ENCODE measurements around the gene CHST15.

CHST15 gene

DNA sequence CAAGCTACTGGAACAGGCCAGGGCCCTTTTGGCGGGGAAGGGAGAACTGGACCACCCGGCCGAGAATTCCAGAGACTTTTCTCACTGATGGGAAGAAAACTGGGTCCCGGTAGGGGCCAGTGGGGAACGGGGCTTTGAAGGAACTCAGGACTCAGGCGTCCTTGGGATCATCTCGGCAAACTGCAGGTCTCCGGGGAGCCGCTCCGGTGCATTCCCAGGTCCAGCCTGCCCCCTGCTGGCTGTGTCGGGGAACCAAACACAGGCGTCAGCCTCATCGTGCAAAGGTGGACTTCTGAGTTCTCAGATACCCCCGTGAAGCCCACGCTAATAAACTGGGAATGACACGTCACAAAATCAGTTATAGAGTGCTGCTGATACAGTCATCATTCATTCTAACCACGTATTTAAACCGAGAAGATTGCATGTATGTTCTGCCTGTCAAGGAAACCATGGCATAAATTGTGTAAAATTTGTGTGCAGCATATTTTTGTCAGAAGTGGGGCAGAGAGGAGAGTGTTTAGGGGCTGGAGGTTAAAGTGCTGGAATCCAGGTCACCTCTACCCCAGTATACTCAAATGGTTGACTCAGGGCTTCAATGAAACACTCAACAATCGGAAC lies 125.7 kb downstream of the CHST15 start:
- Histone ChIP-seq H3K27me3 (ENCODE audit: control insufficient read depth, insufficient read depth, low read length) (peaks cover 59% of the 10 kb centered on the region), H3K4me1 (ENCODE audit: control insufficient read depth, insufficient read depth, low read length) (no peaks in the 10 kb centered on the region)

GRCh38 chr10:123966896-123967231 lies 126.5 kb downstream of the CHST15 start:
- Histone ChIP-seq H3K4me3 (ENCODE audit: low read length) (no peak overlapping the region), H3K36me3 (ENCODE audit: insufficient read depth, low read length) (no peaks in the 10 kb centered on the region), H3K4me2 (ENCODE audit: low read length) (no peak overlapping the region), H3K4me1 (ENCODE audit: control insufficient read depth, insufficient read depth, low read length) (no peaks in the 10 kb centered on the region), H3K27me3 (ENCODE audit: control insufficient read depth, insufficient read depth, low read length) (peaks cover 63% of the 10 kb centered on the region), H3K9ac (ENCODE audit: low read depth, low read length) (no peak overlapping the region), H3K9me3 (replicated peaks; ENCODE audit: low read length) (no peaks in the 10 kb centered on the region)

More for the DNA sequence above, 125.7 kb downstream of the CHST15 start:
- Histone ChIP-seq H3K4me2 (ENCODE audit: low read length) (no peak overlapping the region), H3K9me3 (replicated peaks; ENCODE audit: low read length) (no peaks in the 10 kb centered on the region), H3K36me3 (ENCODE audit: insufficient read depth, low read length) (no peaks in the 10 kb centered on the region), H3K4me3 (ENCODE audit: low read length) (no peak overlapping the region), H3K9ac (ENCODE audit: low read depth, low read length) (no peak overlapping the region)

DNA sequence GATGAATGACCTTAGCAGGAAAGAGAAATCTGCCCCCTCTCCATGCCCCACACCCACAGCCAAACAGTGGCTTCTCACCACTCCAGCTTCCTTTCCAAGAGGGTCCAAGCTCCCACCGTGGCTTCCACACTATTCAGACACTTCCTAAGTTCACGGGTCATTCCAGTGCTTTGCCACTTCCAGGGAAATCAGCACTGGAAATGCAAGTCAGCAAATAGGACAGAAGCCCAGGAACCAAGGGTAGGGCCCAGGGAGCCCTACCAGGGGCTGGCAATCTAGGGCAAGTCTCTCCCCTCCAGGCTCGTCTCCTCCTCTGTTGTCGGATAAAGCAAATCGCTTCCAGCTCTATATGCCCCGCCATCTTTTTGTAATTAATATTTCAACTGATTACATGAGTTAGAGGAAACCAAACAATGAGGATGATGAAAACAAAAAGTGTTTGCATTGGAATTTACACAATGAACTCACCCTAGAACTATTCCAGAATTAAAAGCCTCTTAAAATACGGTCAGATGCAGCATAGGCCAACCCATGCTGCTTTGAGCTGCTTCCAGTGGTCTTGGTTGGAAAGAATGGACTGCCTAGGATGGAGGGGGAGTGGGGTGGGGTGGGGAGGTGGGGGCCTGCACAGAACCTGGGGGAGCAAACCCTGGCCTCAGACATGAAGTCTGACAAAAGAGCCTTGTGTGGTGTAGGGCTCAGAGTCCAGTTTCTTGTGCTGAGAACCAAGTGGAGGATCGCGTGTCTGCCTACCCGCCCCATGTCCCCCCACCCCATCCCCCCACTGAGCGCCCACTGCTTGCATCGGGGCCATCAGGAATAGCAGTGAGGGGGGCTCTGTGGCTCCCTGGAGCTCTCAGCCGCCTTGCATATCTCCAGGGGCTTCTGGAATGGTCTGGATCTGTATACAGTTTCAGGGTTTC lies 127.2 kb downstream of the CHST15 start:
- H3K36me3 ChIP-seq (ENCODE audit: insufficient read depth, low read length) = no peaks in the 10 kb centered on the region
- no peak overlapping the region for H3K4me2 ChIP-seq (ENCODE audit: low read length)
- H3K27me3 ChIP-seq (ENCODE audit: control insufficient read depth, insufficient read depth, low read length) = peaks cover 58% of the 10 kb centered on the region
- H3K4me3 ChIP-seq (ENCODE audit: low read length) = no peak overlapping the region
- H3K9ac ChIP-seq (ENCODE audit: low read depth, low read length) = no peak overlapping the region
- no peaks in the 10 kb centered on the region for H3K9me3 ChIP-seq (replicated peaks; ENCODE audit: low read length)
- H3K4me1 ChIP-seq (ENCODE audit: control insufficient read depth, insufficient read depth, low read length) = no peaks in the 10 kb centered on the region

GRCh38 chr10:123964953-123965352 lies 128.4 kb downstream of the CHST15 start:
- Histone ChIP-seq H3K27me3 (ENCODE audit: control insufficient read depth, insufficient read depth, low read length) (peaks cover 53% of the 10 kb centered on the region), H3K4me3 (ENCODE audit: low read length) (no peak overlapping the region), H3K9me3 (replicated peaks; ENCODE audit: low read length) (no peaks in the 10 kb centered on the region), H3K36me3 (ENCODE audit: insufficient read depth, low read length) (no peaks in the 10 kb centered on the region), H3K4me1 (ENCODE audit: control insufficient read depth, insufficient read depth, low read length) (no peaks in the 10 kb centered on the region), H3K9ac (ENCODE audit: low read depth, low read length) (no peak overlapping the region), H3K4me2 (ENCODE audit: low read length) (no peak overlapping the region)

- H3K4me3 ChIP-seq (ENCODE audit: low read length) = no peak overlapping the region
- H3K9me3 ChIP-seq (replicated peaks; ENCODE audit: low read length) = no peaks in the 10 kb centered on the region
- H3K27me3 ChIP-seq (ENCODE audit: control insufficient read depth, insufficient read depth, low read length) = peaks cover 42% of the 10 kb centered on the region
- no peaks in the 10 kb centered on the region for H3K36me3 ChIP-seq (ENCODE audit: insufficient read depth, low read length)
- H3K9ac ChIP-seq (ENCODE audit: low read depth, low read length) = no peak overlapping the region
- H3K4me2 ChIP-seq (ENCODE audit: low read length) = no peak overlapping the region
- H3K4me1 ChIP-seq (ENCODE audit: control insufficient read depth, insufficient read depth, low read length) = no peaks in the 10 kb centered on the region
Observed at GRCh38 chr10:123962756-123963530, 130.5 kb downstream of the CHST15 start.

- H3K36me3 ChIP-seq (ENCODE audit: insufficient read depth, low read length) = no peaks in the 10 kb centered on the region
- H3K4me3 ChIP-seq (ENCODE audit: low read length) = no peak overlapping the region
- no peaks in the 10 kb centered on the region for H3K4me1 ChIP-seq (ENCODE audit: control insufficient read depth, insufficient read depth, low read length)
- no peaks in the 10 kb centered on the region for H3K9me3 ChIP-seq (replicated peaks; ENCODE audit: low read length)
- H3K27me3 ChIP-seq (ENCODE audit: control insufficient read depth, insufficient read depth, low read length) = peaks cover 16% of the 10 kb centered on the region
- no peak overlapping the region for H3K4me2 ChIP-seq (ENCODE audit: low read length)
- H3K9ac ChIP-seq (ENCODE audit: low read depth, low read length) = no peak overlapping the region
Observed at GRCh38 chr10:123958241-123958640, 135.2 kb downstream of the CHST15 start.

Data from skeletal muscle satellite cell (primary cell).